Endothelial cell of umbilical vein (primary cell): Measurements from ENCODE around the gene LFNG.

Source experiments
- FOS ChIP-seq: IDR thresholded peaks from 2 replicates; pipeline ENCODE4 v1.6.1; 2011; ENCODE audit warnings: mild to moderate bottlenecking, low read length, moderate library complexity, borderline replicate concordance; ENCODE audit not compliant: insufficient read depth
- GATA2 ChIP-seq: IDR thresholded peaks from 2 replicates; pipeline ENCODE4 v1.7.0; 2011; ENCODE audit warnings: low read depth, mild to moderate bottlenecking, moderate library complexity, mixed read lengths, low read length; ENCODE audit not compliant: insufficient read length, insufficient read depth
- POLR2A ChIP-seq: IDR thresholded peaks from 2 replicates; pipeline ENCODE4 v1.6.1; 2012; ENCODE audit warnings: low read depth, mild to moderate bottlenecking, control low read depth, low read length
- TF ChIP-seq, protein P1 (sequence below), 2 donors: IDR thresholded peaks; 1 replicate in 1 of 2; 2 replicates in 1 of 2; pipeline ENCODE4 v1.5.1; 2011; ENCODE audit warnings: low read length in 2 of 2, mild to moderate bottlenecking in 2 of 2, moderate library complexity in 2 of 2, control low read depth in 1 of 2, inconsistent platforms in 1 of 2, low read depth in 1 of 2; ENCODE audit not compliant: insufficient read depth in 1 of 2; ENCODE audit errors: extremely low read depth in 1 of 2

GRCh38 chr7:2499181-2499580, 20.4 kb upstream of the LFNG start:
- TF ChIP-seq, protein P1, sequence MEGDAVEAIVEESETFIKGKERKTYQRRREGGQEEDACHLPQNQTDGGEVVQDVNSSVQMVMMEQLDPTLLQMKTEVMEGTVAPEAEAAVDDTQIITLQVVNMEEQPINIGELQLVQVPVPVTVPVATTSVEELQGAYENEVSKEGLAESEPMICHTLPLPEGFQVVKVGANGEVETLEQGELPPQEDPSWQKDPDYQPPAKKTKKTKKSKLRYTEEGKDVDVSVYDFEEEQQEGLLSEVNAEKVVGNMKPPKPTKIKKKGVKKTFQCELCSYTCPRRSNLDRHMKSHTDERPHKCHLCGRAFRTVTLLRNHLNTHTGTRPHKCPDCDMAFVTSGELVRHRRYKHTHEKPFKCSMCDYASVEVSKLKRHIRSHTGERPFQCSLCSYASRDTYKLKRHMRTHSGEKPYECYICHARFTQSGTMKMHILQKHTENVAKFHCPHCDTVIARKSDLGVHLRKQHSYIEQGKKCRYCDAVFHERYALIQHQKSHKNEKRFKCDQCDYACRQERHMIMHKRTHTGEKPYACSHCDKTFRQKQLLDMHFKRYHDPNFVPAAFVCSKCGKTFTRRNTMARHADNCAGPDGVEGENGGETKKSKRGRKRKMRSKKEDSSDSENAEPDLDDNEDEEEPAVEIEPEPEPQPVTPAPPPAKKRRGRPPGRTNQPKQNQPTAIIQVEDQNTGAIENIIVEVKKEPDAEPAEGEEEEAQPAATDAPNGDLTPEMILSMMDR (IDR thresholded peaks at IDR 0.05; ENCODE audit: extremely low read depth in 1 of 2, insufficient read depth in 1 of 2, low read depth in 1 of 2, low read length in 2 of 2): no peak
- TF ChIP-seq POLR2A (no peak), FOS (no peak), GATA2 (no peak)
